GM23338 (cell line): Measurements from ENCODE around the gene SNX4. TPM values are rescaled to one million over a fixed set of nuclear protein-coding genes. Genes with fewer than 3 reads are reported as not detected.

Experiments used
- ATAC-seq: fragments of 200-7000 bp; cut with Tn5 transposase; 3 replicates; pipeline ENCODE4 v1.9.1; 2020
- DNase-seq: peaks from one replicate; pipeline ENCODE4 v3.0.0-alpha.2; 2015; ENCODE audit warnings: low spot score
- H2AFZ ChIP-seq: fragments of 200-600 bp; sonication (generic); 2 replicates; pipeline ENCODE4 v1.8.0; 2016; ENCODE audit warnings: antibody characterized with exemption, mild to moderate bottlenecking, moderate library complexity
- H3F3A ChIP-seq: fragments of 200-600 bp; sonication (generic); replicated peaks from 2 replicates; pipeline ENCODE4 v1.8.0; 2017; ENCODE audit warnings: antibody characterized with exemption, mixed run types, low read depth
- H3K27ac ChIP-seq: fragments of 200-600 bp; sonication (generic); 2 replicates; pipeline ENCODE4 v1.6.1; 2016; ENCODE audit warnings: low read depth
- H3K27me3 ChIP-seq: fragments of 200-600 bp; sonication (generic); 2 replicates; pipeline ENCODE4 v1.8.0; 2016; ENCODE audit warnings: mild to moderate bottlenecking, mixed run types, moderate library complexity; ENCODE audit not compliant: insufficient read depth
- H3K36me3 ChIP-seq: fragments of 200-600 bp; sonication (generic); 2 replicates; pipeline ENCODE4 v1.8.0; 2016; ENCODE audit warnings: mild to moderate bottlenecking; ENCODE audit not compliant: insufficient read depth
- H3K4me1 ChIP-seq: fragments of 200-600 bp; sonication (generic); 2 replicates; pipeline ENCODE4 v1.8.0; 2016; ENCODE audit warnings: mild to moderate bottlenecking, moderate library complexity; ENCODE audit not compliant: insufficient read depth
- H3K4me2 ChIP-seq: fragments of 200-600 bp; sonication (generic); 2 replicates; pipeline ENCODE4 v1.7.1; 2017; ENCODE audit warnings: mixed run types
- H3K4me3 ChIP-seq: fragments of 200-600 bp; sonication (generic); 2 replicates; pipeline ENCODE4 v1.6.1; 2016; ENCODE audit warnings: mixed run types
- H3K79me2 ChIP-seq: fragments of 200-600 bp; sonication (generic); replicated peaks from 2 replicates; pipeline ENCODE4 v1.8.0; 2017; ENCODE audit warnings: mild to moderate bottlenecking; ENCODE audit not compliant: insufficient read depth
- H3K9me2 ChIP-seq: fragments of 200-600 bp; sonication (generic); 2 replicates; pipeline ENCODE4 v1.8.0; 2017; ENCODE audit not compliant: insufficient read depth
- H4K20me1 ChIP-seq: fragments of 200-600 bp; sonication (generic); replicated peaks from 2 replicates; pipeline ENCODE4 v1.8.0; 2017; ENCODE audit warnings: mild to moderate bottlenecking; ENCODE audit not compliant: insufficient read depth
- H3K27ac Mint-ChIP-seq: 2 replicates; pipeline ENCODE4 v1.8.0; 2020; ENCODE audit warnings: inconsistent platforms, mild to moderate bottlenecking, moderate library complexity, mixed read lengths
- H3K27me3 Mint-ChIP-seq: 3 replicates; pipeline ENCODE4 v1.8.0; 2022; ENCODE audit warnings: low read depth, mild to moderate bottlenecking, moderate library complexity, mixed read lengths, inconsistent platforms; ENCODE audit not compliant: insufficient read depth, poor library complexity
- H3K36me3 Mint-ChIP-seq: 3 replicates; pipeline ENCODE4 v1.8.0; 2021; ENCODE audit warnings: low read depth, mild to moderate bottlenecking, inconsistent platforms, moderate library complexity, mixed read lengths
- H3K4me1 Mint-ChIP-seq: 3 replicates; pipeline ENCODE4 v1.8.0; 2020; ENCODE audit warnings: mild to moderate bottlenecking, inconsistent platforms, mixed read lengths
- H3K4me3 Mint-ChIP-seq: 3 replicates; pipeline ENCODE4 v1.8.0; 2021; ENCODE audit warnings: moderate library complexity, mild to moderate bottlenecking, inconsistent platforms, mixed read lengths
- H3K9me3 Mint-ChIP-seq: 3 replicates; pipeline ENCODE4 v1.8.0; 2020; ENCODE audit warnings: moderate library complexity, mild to moderate bottlenecking, inconsistent platforms, mixed read lengths
- ETS1 ChIP-seq: IDR thresholded peaks from 2 replicates; pipeline ENCODE4 v1.6.1; 2016; ENCODE audit warnings: antibody characterized with exemption
- EZH2 ChIP-seq: fragments of 200-600 bp; sonication (generic); IDR thresholded peaks from one replicate; pipeline ENCODE4 v1.8.0; 2017; ENCODE audit warnings: antibody characterized with exemption, mild to moderate bottlenecking, low read depth; ENCODE audit not compliant: unreplicated experiment
- EZH2phosphoT487 ChIP-seq: fragments of 200-600 bp; sonication (generic); IDR thresholded peaks from one replicate; pipeline ENCODE4 v1.8.1; 2018; ENCODE audit warnings: antibody characterized with exemption; ENCODE audit not compliant: unreplicated experiment
- JUNB ChIP-seq: IDR thresholded peaks from one replicate; pipeline ENCODE4 v1.6.1; 2016; ENCODE audit warnings: antibody characterized with exemption; ENCODE audit not compliant: unreplicated experiment
- NANOG ChIP-seq: IDR thresholded peaks from 2 replicates; pipeline ENCODE4 v1.6.1; 2016; ENCODE audit warnings: antibody characterized with exemption, borderline replicate concordance
- POLR2AphosphoS5 ChIP-seq: IDR thresholded peaks from 2 replicates; pipeline ENCODE4 v1.6.1; 2016; ENCODE audit warnings: antibody characterized with exemption, low read depth
- REST ChIP-seq: IDR thresholded peaks from one replicate; pipeline ENCODE4 v1.6.1; 2018; ENCODE audit warnings: antibody characterized with exemption; ENCODE audit not compliant: unreplicated experiment
- ZNF114 ChIP-seq: fragments of 250-450 bp; sonication (Bioruptor Pico); IDR thresholded peaks from 2 replicates; pipeline ENCODE4 v1.5.0; 2020; ENCODE audit warnings: mild to moderate bottlenecking, moderate library complexity
- ZNF331 ChIP-seq: fragments of 250-450 bp; sonication (Bioruptor Pico); IDR thresholded peaks from 2 replicates; pipeline ENCODE4 v1.5.0; 2020; ENCODE audit warnings: low read depth, mild to moderate bottlenecking, moderate library complexity
- polyA plus RNA-seq: library from polyadenylated mRNA; unstranded; fragments of >200 nt; fragmentation: Nextera tagmentation; extraction: Ambion mirVana; gene quantifications from 2 replicates; pipeline ENCODE4 v1.2.1, GENCODE V29; 2016
- total RNA-seq: library from RNA; depleted of rRNA; stranded (reverse); fragments of >200 nt; shearing (Covaris generic); gene quantifications from 2 replicates; pipeline ENCODE4 v1.2.3, GENCODE V29; 2014

SNX4 gene
- total and polyA plus RNA-seq, 2 experiments from 2014 or later = 13.0 to 27.8 TPM

- no peak for DNase-seq
Observed at GRCh38 chr3:125512135-125512920, 7.7 kb downstream of the SNX4 start.

DNA sequence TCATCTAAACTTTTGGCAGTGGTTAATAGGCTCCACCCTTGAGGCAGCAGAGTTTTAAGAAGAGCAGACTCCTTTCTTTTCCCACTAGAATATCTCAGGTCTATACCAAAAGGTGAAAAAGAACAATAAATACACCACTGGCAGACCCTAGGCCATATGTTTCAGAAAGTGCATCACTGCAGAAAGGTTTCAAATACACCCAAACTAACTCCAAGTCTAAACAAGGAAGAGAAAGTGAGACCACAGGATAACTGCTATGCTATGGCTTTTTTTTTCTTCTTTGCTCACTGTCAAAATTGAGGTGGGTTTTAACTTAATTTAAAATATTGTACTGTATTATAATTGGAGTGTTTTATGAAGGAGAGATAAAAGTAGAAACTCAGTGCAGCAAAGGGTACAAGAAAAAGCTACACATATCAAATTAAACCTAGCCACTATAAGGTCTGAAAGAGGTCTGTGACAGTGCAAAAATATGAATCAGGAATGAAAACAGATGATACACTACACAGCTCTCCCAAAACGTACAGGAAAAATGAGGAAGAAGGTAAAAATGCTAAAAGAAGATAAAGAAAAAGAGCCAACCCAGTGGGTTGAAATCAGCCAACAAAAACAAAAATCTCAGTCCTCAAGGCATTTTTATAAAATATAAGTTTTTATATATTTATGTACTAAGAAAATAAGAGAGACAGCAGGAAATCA is 8.4 kb downstream of the SNX4 start:
- Histone ChIP-seq H3K9me2 (no peaks in the 10 kb centered on the region), H3F3A (no peaks in the 10 kb centered on the region), H3K4me2 (no peak overlapping the region), H3K36me3 (no peaks in the 10 kb centered on the region), H3K27ac (0 out of 2 replicates have a peak overlapping the region, but pooled peaks have one; percentile 52), H3K4me3 (no peak overlapping the region), H3K79me2 (peaks cover 66% of the 10 kb centered on the region), H4K20me1 (peaks cover 10% of the 10 kb centered on the region; the same call in 1 of the 2 replicates), H3K4me1 (no peaks in the 10 kb centered on the region), H3K27me3 (no peaks in the 10 kb centered on the region), H2AFZ (no peak overlapping the region)
- Mint-ChIP-seq H3K27ac (no peak overlapping the region), H3K36me3 (peaks cover 26% of the 10 kb centered on the region), H3K9me3 (no peaks in the 10 kb centered on the region), H3K27me3 (no peaks in the 10 kb centered on the region), H3K4me3 (no peak overlapping the region), H3K4me1 (no peaks in the 10 kb centered on the region)
- no peak for ATAC-seq
- no peak for DNase-seq
- no peak for TF ChIP-seq ETS1
- no peak for TF ChIP-seq JUNB
- no peak for TF ChIP-seq POLR2AphosphoS5
- TF ChIP-seq NANOG = no peak
- no peak for TF ChIP-seq REST
- no peak for TF ChIP-seq EZH2phosphoT487
- TF ChIP-seq ZNF114 (CRISPR knock-in tag) = no peak
- TF ChIP-seq ZNF331 (CRISPR knock-in tag) = no peak
- no peak for TF ChIP-seq EZH2

More at GRCh38 chr3:125512135-125512920, 7.7 kb downstream of the SNX4 start:
- Mint-ChIP-seq H3K36me3 (peaks cover 22% of the 10 kb centered on the region), H3K27me3 (no peaks in the 10 kb centered on the region), H3K27ac (no peak overlapping the region), H3K4me3 (no peak overlapping the region), H3K4me1 (no peaks in the 10 kb centered on the region), H3K9me3 (no peaks in the 10 kb centered on the region)
- H3K4me3 ChIP-seq = no peak overlapping the region
- H3K27ac ChIP-seq = no peak overlapping the region
- H3F3A ChIP-seq = no peaks in the 10 kb centered on the region
- no peaks in the 10 kb centered on the region for H3K27me3 ChIP-seq
- no peaks in the 10 kb centered on the region for H3K36me3 ChIP-seq
- no peak for ATAC-seq
- H3K9me2 ChIP-seq = no peaks in the 10 kb centered on the region
- H3K4me1 ChIP-seq = no peaks in the 10 kb centered on the region
- peaks cover 9% of the 10 kb centered on the region; the same call in 1 of the 2 replicates for H4K20me1 ChIP-seq
- TF ChIP-seq JUNB = no peak
- no peak for TF ChIP-seq REST
- no peak overlapping the region for H2AFZ ChIP-seq
- H3K79me2 ChIP-seq = peaks cover 66% of the 10 kb centered on the region
- H3K4me2 ChIP-seq = no peak overlapping the region
